ENCODE data around the gene ABLIM3.

Gene ABLIM3

GRCh38 chr5:149304195-149305078, 163.1 kb downstream of the ABLIM3 start:
- no peak for DNase-seq (ENCODE audit: low read depth, low spot score)

- no peak for DNase-seq (ENCODE audit: low read depth, low spot score)
Observed at GRCh38 chr5:149309354-149309753, 168.1 kb downstream of the ABLIM3 start.

Data from iPS DF 19.7 (cell line).